Activated CD8-positive, alpha-beta memory T cell treated with anti-CD3 and anti-CD28 coated beads, Interleukin-2, amount 50 U/mL, for 24 hours (primary cell): Measurements from ENCODE around the gene XPNPEP1.

Source experiments
- DNase-seq: peaks from one replicate; pipeline ENCODE4 v3.0.0-alpha.2; 2020; ENCODE audit errors: extremely low read depth

The XPNPEP1 gene

DNA sequence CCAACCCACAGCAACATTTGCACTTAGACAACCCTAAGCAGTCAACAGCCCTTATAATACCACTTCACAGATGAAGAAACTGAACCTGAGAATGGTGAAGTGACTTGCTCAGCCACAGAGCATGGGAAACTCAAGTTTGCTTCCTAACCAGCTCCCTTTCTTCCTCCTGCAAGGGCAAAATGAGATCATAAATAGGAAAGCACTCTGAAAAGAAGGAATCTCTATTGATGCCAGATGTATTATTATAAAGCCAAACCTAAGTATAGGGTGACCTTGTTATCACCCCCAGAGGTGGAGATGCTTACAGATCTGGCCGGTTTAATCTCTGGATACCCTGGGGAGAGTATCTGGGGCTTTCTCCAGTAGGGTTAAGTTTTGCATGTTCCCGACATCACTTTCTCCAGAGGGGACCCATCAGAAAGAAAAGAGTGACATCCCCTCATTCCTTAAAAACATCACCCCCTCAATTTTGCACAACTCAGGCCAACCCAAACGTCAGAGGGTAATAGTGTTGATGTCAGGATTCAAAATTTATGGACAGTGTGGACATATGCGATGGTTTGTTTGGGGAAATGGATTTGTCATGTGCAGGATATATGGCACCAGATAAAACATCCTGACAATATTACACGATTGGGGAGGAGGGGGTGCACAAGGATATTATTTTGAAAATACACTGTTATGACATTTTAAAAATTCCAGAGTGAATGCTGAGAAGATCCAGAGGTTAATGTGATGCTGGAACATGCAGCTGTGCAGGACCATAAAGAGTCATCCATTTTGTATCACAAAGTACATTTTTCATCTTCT, 24.0 kb upstream of the XPNPEP1 start:
- no peak for DNase-seq

DNA sequence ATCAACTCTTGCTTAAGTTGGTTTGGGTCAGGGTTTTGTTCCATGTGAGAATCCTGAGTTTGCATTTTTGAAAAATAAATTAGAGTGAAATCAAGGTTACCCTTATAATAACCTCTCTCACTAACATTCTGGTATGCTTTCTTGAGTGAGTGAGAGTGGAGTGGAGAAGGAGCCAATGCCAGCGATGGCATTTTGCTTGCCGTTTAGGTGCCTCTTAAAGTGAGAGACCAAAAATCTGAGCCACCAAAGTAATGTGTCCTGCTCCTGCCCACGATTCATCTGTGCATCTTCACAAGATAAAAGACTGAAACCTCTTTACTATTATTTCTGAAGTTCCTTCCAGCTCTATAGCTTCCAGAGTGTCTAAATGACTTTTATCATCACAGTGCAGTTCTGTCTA, 23.4 kb upstream of the XPNPEP1 start:
- DNase-seq, result no peak

DNA sequence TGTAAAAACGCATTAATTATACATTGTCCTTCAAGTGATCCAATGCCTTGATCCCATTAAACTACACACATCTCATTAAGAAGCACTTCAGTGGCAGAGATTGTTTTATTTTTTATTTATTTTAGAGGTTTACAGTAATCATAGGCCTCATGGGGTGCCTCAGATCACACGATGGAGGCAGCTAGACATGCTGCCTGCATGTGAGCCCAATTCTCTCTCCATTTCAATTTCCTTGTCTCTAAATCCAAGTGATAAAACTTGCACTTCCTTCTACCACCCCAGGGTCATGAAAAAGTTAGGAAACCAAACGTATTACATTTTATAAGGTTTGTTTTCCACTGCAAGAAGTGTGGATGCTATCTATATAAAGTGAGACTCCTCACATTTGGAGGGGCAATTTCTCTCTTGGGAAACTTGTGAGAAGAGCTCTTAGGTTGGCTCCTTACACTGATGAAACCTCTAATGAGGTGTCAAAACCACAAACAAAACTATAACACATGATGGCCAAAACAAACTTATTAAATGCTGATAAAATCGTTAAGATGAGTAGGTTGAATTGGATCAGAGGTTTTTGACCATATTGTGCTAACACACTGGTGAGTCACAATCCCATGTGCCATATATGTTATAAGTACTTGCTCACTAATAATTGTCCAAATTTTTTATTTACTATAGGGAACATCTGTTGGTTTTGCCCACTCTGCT, 22.3 kb upstream of the XPNPEP1 start:
- no peak for DNase-seq

GRCh38 chr10:109944613-109945012, 21.3 kb upstream of the XPNPEP1 start:
- DNase-seq, result no peak

DNA sequence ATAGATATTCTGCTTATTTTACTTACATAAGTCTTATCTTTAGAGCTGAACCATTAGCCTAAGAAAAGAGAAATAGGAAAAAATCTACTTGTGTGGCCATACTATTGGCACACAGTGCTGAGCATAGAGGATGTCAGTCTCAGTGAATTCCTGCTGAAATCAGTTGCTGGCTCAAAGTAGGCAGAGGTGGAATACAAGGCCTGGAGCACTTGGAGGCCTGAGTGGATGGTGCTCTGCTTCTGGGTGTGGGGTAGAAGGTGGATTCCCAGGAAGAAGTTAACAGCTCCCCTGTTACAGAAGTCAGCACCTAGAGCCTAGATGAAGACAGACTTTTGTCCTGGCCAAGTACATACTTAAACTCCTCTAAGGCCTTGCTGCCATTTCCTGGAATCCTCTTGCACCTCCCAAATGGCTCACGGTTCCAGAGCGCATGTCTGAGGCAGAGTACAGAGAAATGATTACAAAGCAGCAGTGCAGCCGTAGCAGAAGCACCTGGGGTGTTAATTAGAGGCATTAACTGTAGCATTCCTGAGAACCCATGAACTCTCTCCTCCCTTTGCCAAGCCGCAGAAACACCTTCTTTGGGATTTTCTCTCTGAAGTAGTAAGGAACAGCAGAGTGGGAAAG, 18.0 kb upstream of the XPNPEP1 start:
- no peak for DNase-seq

DNA sequence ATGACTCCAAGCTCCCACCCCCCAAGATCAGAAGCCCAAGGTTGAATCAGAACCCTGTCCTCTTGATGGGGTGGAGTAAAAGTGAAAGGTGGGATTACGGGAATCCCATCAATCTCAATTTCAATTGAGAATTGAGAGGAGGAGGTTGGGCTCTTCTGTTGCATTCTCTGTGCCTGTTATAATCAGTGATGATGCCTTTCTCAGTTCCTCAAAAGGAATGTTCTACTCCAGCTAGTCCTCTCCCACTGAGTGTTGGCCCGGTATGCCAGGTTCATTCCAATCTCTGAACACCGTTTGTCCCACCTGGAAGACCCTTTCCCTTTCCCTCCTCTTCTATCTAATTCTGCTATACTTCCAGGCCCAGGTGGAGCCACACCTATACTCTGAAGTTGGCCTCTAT, 17.2 kb upstream of the XPNPEP1 start:
- no peak for DNase-seq

GRCh38 chr10:109940117-109940516, 16.8 kb upstream of the XPNPEP1 start:
- no peak for DNase-seq

- DNase-seq, result no peak
Observed at GRCh38 chr10:109939315-109939961, 16.1 kb upstream of the XPNPEP1 start.

DNA sequence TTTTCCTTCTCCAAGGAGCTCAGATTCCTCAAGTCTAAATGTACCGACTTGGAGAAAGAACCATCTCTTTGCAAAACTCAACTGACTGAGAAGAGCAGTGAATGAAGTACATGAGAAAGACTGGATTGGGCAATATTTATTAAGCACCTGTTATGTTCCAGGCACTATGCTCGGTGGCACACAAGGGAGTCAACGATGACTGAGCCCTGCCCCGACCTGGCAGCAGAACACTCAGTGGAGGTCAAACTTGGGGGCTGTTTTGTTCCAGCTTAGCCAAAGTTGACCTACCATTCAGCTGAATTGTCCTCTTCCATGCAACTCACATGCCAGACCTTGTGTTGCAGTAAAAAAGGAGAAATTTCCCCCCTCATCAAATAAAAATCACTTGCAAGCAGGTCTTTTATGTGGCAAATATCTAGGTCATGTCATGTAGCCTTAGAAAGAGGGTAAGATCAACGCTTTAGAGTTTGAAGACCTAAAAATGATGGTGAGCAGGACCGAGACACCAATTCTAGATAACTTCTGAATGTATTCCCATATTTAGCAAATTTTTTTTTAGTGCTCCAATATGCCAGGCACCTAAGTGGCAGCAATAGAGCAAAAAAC, 14.3 kb upstream of the XPNPEP1 start:
- DNase-seq, result no peak

- DNase-seq, result no peak
Observed at GRCh38 chr10:109934958-109935793, 11.9 kb upstream of the XPNPEP1 start.

DNA sequence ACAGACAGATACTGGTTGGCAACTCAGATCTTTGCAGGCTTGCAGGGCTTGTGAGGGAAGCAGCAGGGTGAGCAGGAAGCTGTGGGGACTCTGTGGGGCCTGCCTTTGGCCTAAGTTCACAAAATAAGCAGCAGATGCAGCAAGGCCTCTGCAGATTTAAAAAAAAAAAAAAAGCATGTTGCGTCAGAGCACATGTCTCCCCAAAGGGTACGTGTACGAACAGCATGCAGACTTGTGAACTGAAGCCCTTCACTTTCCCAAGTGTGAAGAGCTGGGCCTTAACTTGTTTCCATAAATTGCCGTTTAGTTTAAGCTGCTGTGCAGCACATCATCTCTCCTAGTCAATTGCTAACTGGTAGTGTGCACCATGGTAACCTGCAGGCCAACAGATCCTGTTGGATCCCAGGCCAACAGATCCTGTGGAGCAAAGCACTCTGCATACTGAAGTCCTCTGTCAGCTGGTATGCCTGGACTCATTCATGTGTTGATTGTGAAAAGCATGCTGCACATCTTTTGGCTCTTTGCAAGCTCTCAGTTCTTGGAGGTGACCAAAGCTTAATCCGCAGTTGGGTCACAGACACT, 10.8 kb upstream of the XPNPEP1 start:
- DNase-seq, result no peak

DNA sequence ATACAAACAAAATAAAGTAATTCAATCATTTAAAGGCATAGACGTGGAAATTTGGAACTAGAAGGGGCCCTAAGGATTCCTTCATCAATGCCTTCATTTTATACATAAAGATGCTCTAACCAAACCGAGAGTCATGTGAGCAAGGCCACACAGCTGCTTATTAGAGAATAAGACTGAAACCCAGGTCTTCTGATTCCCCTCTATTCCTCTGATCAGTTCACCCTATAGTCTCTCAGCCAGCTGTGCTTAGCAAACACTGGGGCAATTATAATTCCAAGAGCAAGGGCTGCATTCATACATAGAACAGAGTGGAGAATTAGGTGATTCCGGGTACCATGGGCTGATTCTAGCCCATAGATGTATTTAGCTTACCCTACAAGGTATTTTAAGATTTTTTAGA, 9.7 kb upstream of the XPNPEP1 start:
- no peak for DNase-seq

DNA sequence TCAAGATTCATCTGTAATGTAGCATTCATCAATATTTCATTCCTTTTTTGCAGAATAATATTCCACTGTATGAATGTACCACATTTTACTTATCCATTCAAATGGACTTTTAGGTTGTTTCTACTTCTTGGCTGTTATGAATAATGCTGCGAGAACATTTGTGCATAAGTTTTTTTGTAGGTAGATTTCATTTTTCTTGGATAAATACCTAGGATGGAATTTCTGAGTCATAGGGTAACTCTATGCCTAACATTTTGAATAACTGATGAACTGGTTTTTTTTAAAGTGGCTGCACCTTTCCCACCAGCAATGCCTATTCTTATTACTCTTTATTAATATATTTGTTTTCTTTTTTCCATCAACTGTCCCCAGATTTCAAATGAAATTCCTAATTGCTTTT, 9.1 kb upstream of the XPNPEP1 start:
- no peak for DNase-seq

- DNase-seq, result no peak
Observed at GRCh38 chr10:109931163-109931562, 7.9 kb upstream of the XPNPEP1 start.

- DNase-seq, result no peak
Observed at GRCh38 chr10:109929501-109930219, 6.3 kb upstream of the XPNPEP1 start.

DNA sequence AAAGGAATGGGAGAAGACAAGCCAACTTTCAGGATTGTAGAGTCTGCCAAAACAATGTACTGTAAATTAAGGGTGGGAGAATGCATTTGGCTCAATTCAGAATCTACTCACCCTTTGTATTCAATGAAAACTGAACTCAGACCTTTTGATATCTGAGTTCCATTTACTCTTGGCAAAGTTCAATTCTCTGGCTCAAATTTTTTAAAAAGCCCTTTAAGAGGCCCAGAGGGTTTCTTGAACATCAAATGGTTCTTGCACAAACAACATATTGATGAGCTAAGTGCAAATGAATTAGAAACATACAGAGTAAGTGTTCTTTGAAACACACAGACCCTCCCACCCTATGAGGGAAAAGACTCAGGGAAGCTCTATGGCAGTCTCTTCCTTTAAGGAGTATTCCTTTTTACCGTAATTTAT, 5.2 kb upstream of the XPNPEP1 start:
- no peak for DNase-seq

GRCh38 chr10:109926825-109927224, 3.5 kb upstream of the XPNPEP1 start:
- DNase-seq, result no peak

GRCh38 chr10:109926061-109926745, 2.9 kb upstream of the XPNPEP1 start:
- DNase-seq, result no peak

GRCh38 chr10:109924967-109925620, 1.8 kb upstream of the XPNPEP1 start:
- DNase-seq, result no peak
